Stomach (tissue), 4 donors: Measurements from ENCODE around the gene PLCB4.

Experiments used
- CTCF ChIP-seq, 7 experiments: fragments of 450-650 bp in 4 of 7; fragments of 200-600 bp in 3 of 7; sonication (generic) in 3 of 7; IDR thresholded peaks; one replicate each; pipeline ENCODE4 v1.5.1; 2016 to 2019; ENCODE audit warnings: antibody characterized with exemption in 7 of 7, control low read depth in 2 of 7, mild to moderate bottlenecking in 1 of 7
- POLR2AphosphoS5 ChIP-seq, 3 donors: sonication (generic); formaldehyde crosslinking; IDR thresholded peaks; one replicate each; pipeline ENCODE4 v1.6.1; 2016; ENCODE audit warnings: antibody characterized with exemption in 3 of 3

- TF ChIP-seq CTCF (IDR thresholded peaks at IDR 0.05) (no peak), POLR2AphosphoS5 (IDR thresholded peaks at IDR 0.05) (no peak)
Observed at GRCh38 chr20:9160757-9161156, 91.9 kb downstream of the PLCB4 start.
